Endothelial cell of umbilical vein (primary cell): ENCODE results near the gene MGAT5. TPM values are rescaled to one million over a fixed set of nuclear protein-coding genes. Genes with fewer than 3 reads are reported as not detected.
A peak's percentile ranks its signal among the peaks of the same experiment; 100 is the strongest.

Experiments used
- BruUV-seq: library from RNA; stranded (reverse); fragments of 400-500 nt; replicated peaks from 2 replicates; lab custom pipeline; 2021; lab: Mats Ljungman, UMichigan
- CTCF ChIA-PET: fragments of 300-600, 350-600 bp; sonication (Branson Sonifier 250); formaldehyde crosslinking; loops from one replicate; lab custom pipeline; 2021; ENCODE audit warnings: antibody characterized with exemption, inconsistent platforms; lab: Charles Lee
- POLR2A ChIA-PET: fragments of 300-600, 350-600 bp; sonication (Branson Sonifier 250); formaldehyde crosslinking; loops from one replicate; lab custom pipeline; 2021; ENCODE audit warnings: antibody characterized with exemption, inconsistent platforms; lab: Charles Lee
- DNase-seq: peaks from one replicate; pipeline ENCODE4 v3.0.0-alpha.2; 2011; ENCODE audit warnings: low read depth, low spot score
- FAIRE-seq: peaks from 2 replicates; lab custom pipeline; 2011; peaks lifted over from hg19 to GRCh38; lab: Jason Lieb, UNC
- H2AFZ ChIP-seq: 2 replicates; pipeline ENCODE4 v1.6.0; 2012; ENCODE audit warnings: low read depth, low read length, control low read depth, inconsistent platforms
- H3K27ac ChIP-seq: 2 replicates; pipeline ENCODE4 v1.5.1; 2011; ENCODE audit warnings: low read depth, mild to moderate bottlenecking, control low read depth, low read length, moderate library complexity; ENCODE audit not compliant: insufficient read depth
- H3K27me3 ChIP-seq, 2 experiments: 2 replicates each; pipeline versions ENCODE4 v1.6.0 to v1.6.1; 2011; ENCODE audit warnings: low read length in 2 of 2, mixed read lengths in 1 of 2; ENCODE audit not compliant: control insufficient read depth in 2 of 2, insufficient read depth in 2 of 2
- H3K36me3 ChIP-seq, 2 experiments: 2 replicates in 1 of 2; 3 replicates in 1 of 2; pipeline ENCODE4 v1.5.1; 2011; ENCODE audit warnings: low read length in 2 of 2, mild to moderate bottlenecking in 1 of 2, moderate library complexity in 1 of 2; ENCODE audit not compliant: control insufficient read depth in 2 of 2, insufficient read depth in 2 of 2; ENCODE audit errors: extremely low read depth in 1 of 2
- H3K4me1 ChIP-seq: 3 replicates; pipeline ENCODE4 v1.5.1; 2011; ENCODE audit warnings: mild to moderate bottlenecking, low read length; ENCODE audit not compliant: control insufficient read depth, insufficient read depth; ENCODE audit errors: extremely low read depth
- H3K4me2 ChIP-seq: 2 replicates; pipeline ENCODE4 v1.6.1; 2011; ENCODE audit warnings: low read length, control low read depth, mixed read lengths; ENCODE audit not compliant: insufficient read depth
- H3K4me3 ChIP-seq, 3 experiments: fragments of 200-600 bp in 1 of 3; sonication (generic), shearing (Covaris generic) in 1 of 3; replicated peaks in 1 of 3; 2 replicates each; pipeline ENCODE4 v1.5.1; 2011 to 2016; ENCODE audit warnings: control low read depth in 3 of 3, low read length in 3 of 3, mild to moderate bottlenecking in 2 of 3, inconsistent platforms in 1 of 3, low read depth in 1 of 3, moderate library complexity in 1 of 3; ENCODE audit not compliant: insufficient read depth in 1 of 3
- H3K79me2 ChIP-seq: 2 replicates; pipeline ENCODE4 v1.6.0; 2012; ENCODE audit warnings: low read length, inconsistent platforms; ENCODE audit not compliant: control insufficient read depth, insufficient read depth
- H3K9ac ChIP-seq: replicated peaks from 2 replicates; pipeline ENCODE3; 2011; ENCODE audit warnings: low read length, control low read depth; ENCODE audit not compliant: insufficient read depth; ENCODE audit errors: extremely low read depth
- H3K9me1 ChIP-seq: replicated peaks from 3 replicates; pipeline ENCODE4 v1.6.0; 2011; ENCODE audit warnings: mild to moderate bottlenecking, low read length; ENCODE audit not compliant: control insufficient read depth, insufficient read depth; ENCODE audit errors: extremely low read depth
- H3K9me3 ChIP-seq: replicated peaks from 2 replicates; pipeline ENCODE4 v1.5.1; 2012; ENCODE audit warnings: low read length, inconsistent platforms; ENCODE audit not compliant: control insufficient read depth, insufficient read depth
- H4K20me1 ChIP-seq: replicated peaks from 2 replicates; pipeline ENCODE3; 2011; ENCODE audit warnings: mild to moderate bottlenecking, low read length; ENCODE audit not compliant: control insufficient read depth, insufficient read depth; ENCODE audit errors: extremely low read depth
- CTCF ChIP-seq, 2 donors: IDR thresholded peaks; 1 replicate in 1 of 2; 2 replicates in 1 of 2; pipeline ENCODE4 v1.5.1; 2011; ENCODE audit warnings: low read length in 2 of 2, mild to moderate bottlenecking in 2 of 2, moderate library complexity in 2 of 2, control low read depth in 1 of 2, inconsistent platforms in 1 of 2, low read depth in 1 of 2; ENCODE audit not compliant: insufficient read depth in 1 of 2; ENCODE audit errors: extremely low read depth in 1 of 2
- EZH2 ChIP-seq: IDR thresholded peaks from 2 replicates; pipeline ENCODE4 v1.6.1; 2012; ENCODE audit warnings: borderline replicate concordance, low read depth, mild to moderate bottlenecking, moderate library complexity, low read length, inconsistent platforms; ENCODE audit not compliant: severe bottlenecking
- FOS ChIP-seq: IDR thresholded peaks from 2 replicates; pipeline ENCODE4 v1.6.1; 2011; ENCODE audit warnings: mild to moderate bottlenecking, low read length, moderate library complexity, borderline replicate concordance; ENCODE audit not compliant: insufficient read depth
- GATA2 ChIP-seq: IDR thresholded peaks from 2 replicates; pipeline ENCODE4 v1.7.0; 2011; ENCODE audit warnings: low read depth, mild to moderate bottlenecking, moderate library complexity, mixed read lengths, low read length; ENCODE audit not compliant: insufficient read length, insufficient read depth
- JUN ChIP-seq: IDR thresholded peaks from 2 replicates; pipeline ENCODE4 v1.6.1; 2011; ENCODE audit warnings: borderline replicate concordance, low read depth; ENCODE audit not compliant: insufficient read length, insufficient read depth
- MYC ChIP-seq: IDR thresholded peaks from one replicate; pipeline ENCODE4 v1.6.1; 2011; ENCODE audit warnings: mild to moderate bottlenecking, low read depth, low read length
- POLR2A ChIP-seq: IDR thresholded peaks from 2 replicates; pipeline ENCODE4 v1.6.1; 2012; ENCODE audit warnings: low read depth, mild to moderate bottlenecking, control low read depth, low read length
- POLR2AphosphoS5 ChIP-seq: IDR thresholded peaks from 2 replicates; pipeline ENCODE4 v1.6.1; 2012; ENCODE audit warnings: low read depth, mild to moderate bottlenecking, control low read depth, low read length, moderate library complexity; ENCODE audit not compliant: insufficient read depth
- dilution Hi-C: fragments of 300-500 bp; cut with MboI; formaldehyde crosslinking; loops from one replicate; pipeline ENCODE4 v1.15.0; 2019; ENCODE audit warnings: low sequenced_read_pairs; ENCODE audit not compliant: extremely low pct_ligation_motif_present
- intact Hi-C: fragments of 100-400 bp; cut with micrococcal nuclease; formaldehyde crosslinking; loops from one replicate; pipeline ENCODE4 v1.10.0; 2022
- polyA plus RNA-seq, 4 experiments: library from polyadenylated mRNA; depleted of rRNA in 3 of 4; stranded (reverse) in 3 of 4; unstranded in 1 of 4; fragments of >200 nt; gene quantifications; 2 replicates each; pipeline versions ENCODE4 v1.2.1 to v1.2.3, GENCODE V29; 2011 to 2012; ENCODE audit warnings: missing spikeins in 1 of 4
- total RNA-seq: library from RNA; stranded (reverse); gene quantifications from 2 replicates; pipeline ENCODE4 v1.2.3, GENCODE V29; 2021
- TF ChIP-seq, protein P1 (sequence below): IDR thresholded peaks from 2 replicates; pipeline ENCODE4 v1.6.1; 2011; ENCODE audit not compliant: insufficient read depth, insufficient read length

The MGAT5 gene
- total and polyA plus RNA-seq, 2 donors (not counting 3 experiments of a cell fraction or from before 2014, with no cell fraction given) = 17.7 to 84.1 TPM

GRCh38 chr2:134307334-134307733 is 53.5 kb downstream of the MGAT5 start:
- Histone ChIP-seq H3K79me2 (peaks cover 20% of the 10 kb centered on the region), H3K36me3 (no peaks in the 10 kb centered on the region), H3K9me3 (peaks cover 3% of the 10 kb centered on the region), H3K4me3 (peak overlapping the region in 1 of 3 experiments; percentile 26), H3K4me1 (peaks cover 72% of the 10 kb centered on the region), H3K4me2 (peak overlapping the region; percentile 71), H3K9me1 (no peaks in the 10 kb centered on the region), H4K20me1 (no peaks in the 10 kb centered on the region), H3K27ac (peak overlapping the region; percentile 91), H3K27me3 (no peaks in the 10 kb centered on the region), H3K9ac (peak overlapping the region; percentile 69), H2AFZ (peak overlapping the region; percentile 44)
- DNase-seq (peak; percentile 91), FAIRE-seq (peak; percentile 92)
- ChIA-PET CTCF (no interaction called here), POLR2A (no interaction called here)
- dilution Hi-C loops = no loop called here
- TF ChIP-seq POLR2A = peak; percentile 56
- TF ChIP-seq, protein P1, sequence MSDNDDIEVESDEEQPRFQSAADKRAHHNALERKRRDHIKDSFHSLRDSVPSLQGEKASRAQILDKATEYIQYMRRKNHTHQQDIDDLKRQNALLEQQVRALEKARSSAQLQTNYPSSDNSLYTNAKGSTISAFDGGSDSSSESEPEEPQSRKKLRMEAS = no peak
- no peak for TF ChIP-seq CTCF (IDR thresholded peaks at IDR 0.05; ENCODE audit: extremely low read depth in 1 of 2, insufficient read depth in 1 of 2, low read depth in 1 of 2, low read length in 2 of 2)
- peak; percentile 28 for TF ChIP-seq FOS
- TF ChIP-seq POLR2AphosphoS5 = peak; percentile 86
- TF ChIP-seq GATA2 = peak; percentile 93
- no peak for TF ChIP-seq EZH2
- peak; percentile 46 for TF ChIP-seq JUN
- no peak for TF ChIP-seq MYC
- intact Hi-C loops = loop anchor here (1.0 to 5.0 kb wide), 7 partner anchors 63 to 375 kb away; no protein-coding TSS in a partner anchor
- no TSS peak for BruUV-seq
